NCI-H69 (cell line): ENCODE measurements around the gene DNASE2B.
A peak's percentile ranks its signal among the peaks of the same experiment; 100 is the strongest.

ENCODE experiments used
- DNase-seq: peaks from one replicate; lab custom pipeline; 2025; lab: John Stamatoyannopoulos, UW

The DNASE2B gene, protein sequence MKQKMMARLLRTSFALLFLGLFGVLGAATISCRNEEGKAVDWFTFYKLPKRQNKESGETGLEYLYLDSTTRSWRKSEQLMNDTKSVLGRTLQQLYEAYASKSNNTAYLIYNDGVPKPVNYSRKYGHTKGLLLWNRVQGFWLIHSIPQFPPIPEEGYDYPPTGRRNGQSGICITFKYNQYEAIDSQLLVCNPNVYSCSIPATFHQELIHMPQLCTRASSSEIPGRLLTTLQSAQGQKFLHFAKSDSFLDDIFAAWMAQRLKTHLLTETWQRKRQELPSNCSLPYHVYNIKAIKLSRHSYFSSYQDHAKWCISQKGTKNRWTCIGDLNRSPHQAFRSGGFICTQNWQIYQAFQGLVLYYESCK

DNA sequence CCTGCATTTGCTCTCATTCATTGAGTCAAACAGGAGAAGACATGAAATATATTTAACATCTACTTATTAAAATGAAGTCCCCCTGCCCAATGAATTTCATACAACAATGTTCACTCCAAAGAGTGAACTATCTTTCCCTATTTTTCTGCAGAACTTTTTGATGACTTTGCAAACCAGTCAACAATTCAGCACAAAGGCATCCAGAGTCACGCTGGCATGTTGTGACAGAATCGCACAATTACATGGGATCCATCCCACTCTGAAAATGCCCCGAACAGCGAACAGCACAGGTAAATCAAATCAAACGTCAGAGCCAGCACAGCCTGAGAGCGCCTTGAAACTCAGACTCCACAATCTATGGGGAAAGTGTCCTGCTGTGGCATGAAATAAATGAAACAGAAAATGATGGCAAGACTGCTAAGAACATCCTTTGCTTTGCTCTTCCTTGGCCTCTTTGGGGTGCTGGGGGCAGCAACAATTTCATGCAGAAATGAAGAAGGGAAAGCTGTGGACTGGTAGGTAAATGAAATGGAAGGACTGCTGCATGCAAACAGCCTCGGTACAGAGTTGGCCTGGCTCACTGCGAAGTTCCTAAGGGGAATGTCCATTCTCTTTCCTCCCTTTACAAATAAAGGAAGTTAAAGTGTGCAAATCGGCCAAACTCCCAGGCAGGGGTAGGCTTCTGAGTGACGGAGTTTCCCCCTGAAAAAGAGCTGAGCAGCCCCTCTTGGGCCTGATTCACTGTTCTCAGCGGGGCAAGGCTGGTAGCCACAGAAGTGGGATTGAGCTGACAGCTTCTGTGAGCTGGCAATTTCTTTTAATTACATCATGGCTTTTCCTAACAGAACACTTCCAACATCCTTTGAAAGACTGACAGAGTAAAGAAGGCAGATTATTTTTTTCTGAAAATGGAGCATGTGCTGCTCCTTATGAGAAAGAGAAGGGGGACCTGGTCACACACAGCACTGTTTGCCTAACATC, at the start of gene DNASE2B:
DNASE2B (plus strand) TSS at position 310 of the 981 bp plus-strand sequence; CDS start at position 391, 81 bp downstream.
- DNase-seq = no peak

DNA sequence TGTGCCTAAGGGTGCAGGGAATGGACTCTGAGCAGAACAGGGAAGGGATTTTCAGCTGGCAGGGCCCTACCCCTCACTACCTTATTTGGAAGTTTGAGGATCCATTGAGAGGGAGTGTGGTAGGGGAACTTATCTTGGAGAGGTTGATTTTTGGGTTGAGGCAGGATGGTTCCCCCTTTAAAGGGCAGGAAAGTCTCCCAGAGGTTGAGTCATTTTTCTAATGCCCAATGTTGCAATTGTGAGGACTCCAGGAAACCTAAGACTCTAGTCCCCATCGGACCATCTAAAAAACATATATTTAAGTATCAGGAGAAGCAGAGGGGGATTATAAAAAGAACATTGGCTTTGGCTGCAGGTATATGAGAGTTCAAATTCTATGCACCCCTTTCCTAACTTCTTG, 49.5 kb upstream of the DNASE2B start:
- DNase-seq = no peak

DNA sequence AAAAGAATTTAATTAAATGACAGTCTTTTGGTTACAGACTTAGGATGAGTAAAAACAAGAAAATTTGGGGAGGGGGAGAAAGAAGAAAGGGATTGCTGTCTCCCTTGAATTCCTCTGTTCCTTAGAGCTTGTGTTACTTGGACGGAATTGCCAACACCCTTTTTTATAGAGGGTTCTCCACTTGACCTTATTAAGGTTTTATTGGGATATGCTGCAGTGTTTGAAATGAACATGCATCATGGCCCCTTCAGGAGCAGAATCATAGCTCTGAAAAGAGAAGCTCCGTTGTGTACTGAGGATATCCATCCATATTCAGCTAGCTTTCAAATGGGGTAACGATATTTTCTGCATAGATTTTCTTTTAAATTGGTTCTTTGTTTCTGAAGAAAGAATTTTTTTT, 48.2 kb upstream of the DNASE2B start:
- no peak for DNase-seq

DNA sequence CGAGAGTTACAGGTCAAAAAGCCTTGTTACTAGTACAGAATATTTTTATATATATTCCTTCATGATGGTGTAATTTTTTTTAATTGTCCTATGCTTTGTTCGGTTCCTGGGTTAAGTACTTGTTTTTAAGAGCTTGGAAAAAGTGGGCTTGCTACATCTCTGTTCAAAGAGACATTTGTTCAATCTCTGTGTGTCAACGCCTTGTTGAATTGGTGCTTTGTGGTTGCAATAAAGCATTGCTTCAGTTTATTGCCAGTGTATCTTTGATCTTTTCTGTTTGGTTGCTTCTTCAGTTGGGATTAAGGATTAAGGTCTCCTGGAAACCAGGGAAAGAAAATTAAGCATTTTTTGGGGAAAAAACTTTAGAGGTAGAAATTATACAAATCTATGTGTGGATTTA, 47.7 kb upstream of the DNASE2B start:
- DNase-seq = no peak

DNA sequence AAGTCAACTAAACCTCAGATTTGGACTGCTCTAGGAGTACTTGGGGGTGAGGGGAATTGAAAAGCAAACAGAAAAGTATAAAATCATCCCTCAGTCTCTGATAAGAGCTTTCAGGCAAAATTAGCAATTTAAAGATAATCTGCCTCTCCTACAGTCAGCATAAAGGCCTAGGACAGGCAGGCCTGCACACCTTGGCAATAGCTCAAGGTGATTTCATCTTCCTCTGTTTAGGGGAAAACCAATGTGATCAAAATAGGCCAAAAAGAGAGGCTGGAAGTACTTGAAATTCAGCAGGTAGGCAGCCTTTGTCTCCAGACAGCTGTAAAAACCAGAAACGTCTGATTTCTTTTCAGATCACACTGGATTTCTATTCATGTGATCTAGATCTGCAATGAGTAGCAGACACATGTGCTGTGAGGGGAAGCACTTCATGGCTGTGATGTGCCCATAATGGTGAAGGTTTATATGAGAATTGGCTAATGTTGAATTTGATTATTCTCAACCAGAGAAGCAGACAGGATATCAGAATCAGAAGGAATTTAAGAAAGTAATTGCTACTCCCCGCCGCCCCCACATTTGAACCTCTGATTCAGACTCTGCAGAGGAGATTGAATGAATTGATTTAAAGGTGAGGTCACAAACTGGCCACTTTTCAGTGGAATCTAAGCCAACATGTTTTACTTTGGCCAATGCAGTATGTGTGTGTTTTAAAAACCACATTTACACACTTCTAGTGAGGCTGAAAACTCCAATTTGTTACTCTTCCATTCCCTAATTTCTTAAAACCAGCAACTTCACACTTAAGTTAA, 45.8 kb upstream of the DNASE2B start:
- no peak for DNase-seq

DNA sequence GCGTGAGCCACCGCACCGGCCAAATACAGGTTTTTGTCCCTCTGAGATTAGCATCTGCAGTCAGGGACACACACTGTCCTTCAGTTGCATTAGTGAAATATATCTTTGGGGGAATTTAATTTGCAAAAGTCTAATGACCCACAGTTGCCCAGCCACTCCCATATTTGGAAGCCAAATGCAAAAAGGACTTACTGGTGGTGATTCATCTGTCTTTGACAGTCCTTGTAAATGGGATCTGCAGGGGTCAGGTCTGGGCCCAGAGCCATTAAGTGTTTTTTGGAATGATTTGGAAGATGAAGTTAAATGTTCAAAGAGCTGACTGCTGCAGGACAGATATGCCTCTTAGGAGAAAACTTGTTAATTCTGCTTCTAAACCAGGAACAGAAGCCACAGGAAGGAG, 44.6 kb upstream of the DNASE2B start:
- peak; percentile 4 for DNase-seq

DNA sequence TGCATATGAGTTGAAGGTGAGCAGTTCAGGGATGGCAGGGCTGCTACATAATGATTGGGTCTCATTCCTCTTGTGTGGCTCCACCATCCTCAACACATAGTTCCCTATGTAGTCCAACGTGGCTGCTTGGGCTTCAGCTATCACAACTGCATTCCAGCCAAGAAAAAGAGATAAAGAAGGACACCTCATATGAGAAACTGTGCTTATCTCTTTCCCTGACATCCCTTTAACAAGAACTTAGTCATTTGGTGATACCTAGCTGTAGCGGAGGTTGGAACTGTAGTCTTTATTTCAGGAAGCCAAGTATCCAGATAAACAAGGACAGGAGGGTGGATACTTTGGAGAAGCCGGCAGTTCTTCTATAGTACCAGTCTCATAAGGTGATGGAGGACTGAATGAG, 42.7 kb upstream of the DNASE2B start:
- no peak for DNase-seq

DNA sequence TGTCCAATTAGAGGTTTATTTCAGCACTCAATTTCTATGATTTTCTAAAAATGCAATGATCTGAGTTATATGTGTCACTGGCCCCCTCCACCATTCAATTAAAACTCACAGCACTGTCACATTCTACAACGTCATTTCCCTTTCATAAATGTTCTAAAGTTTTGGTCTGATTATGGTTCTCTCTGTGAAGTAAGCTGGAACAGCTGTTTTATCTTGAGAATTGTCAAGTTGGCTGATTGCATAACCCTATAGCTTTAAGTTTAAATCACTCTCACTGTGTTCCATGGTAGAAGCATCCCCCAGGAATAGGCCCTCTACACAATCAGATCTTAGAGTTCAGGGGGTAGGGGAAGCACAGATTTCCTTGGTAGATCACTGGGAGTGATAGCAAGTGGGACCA, 41.4 kb upstream of the DNASE2B start:
- DNase-seq = no peak

DNA sequence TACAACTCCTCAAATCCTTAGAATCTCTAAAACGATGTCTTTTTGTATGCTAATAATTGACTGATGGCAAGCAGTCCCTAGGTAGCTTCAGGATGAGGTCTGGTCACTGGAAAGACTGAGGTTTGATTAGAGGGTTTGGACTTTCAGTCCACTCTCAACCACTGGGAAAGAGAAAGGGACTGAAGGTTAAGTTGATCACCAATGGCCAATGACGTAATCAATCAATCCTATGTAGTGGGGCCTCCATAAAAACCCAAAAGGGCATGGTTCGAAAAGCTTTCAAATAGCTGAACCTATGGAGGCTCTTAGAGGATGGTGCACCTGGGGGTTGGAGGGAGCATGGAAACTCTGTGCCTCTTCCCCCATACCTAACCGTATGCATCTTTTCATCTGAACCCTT, 39.6 kb upstream of the DNASE2B start:
- no peak for DNase-seq

DNA sequence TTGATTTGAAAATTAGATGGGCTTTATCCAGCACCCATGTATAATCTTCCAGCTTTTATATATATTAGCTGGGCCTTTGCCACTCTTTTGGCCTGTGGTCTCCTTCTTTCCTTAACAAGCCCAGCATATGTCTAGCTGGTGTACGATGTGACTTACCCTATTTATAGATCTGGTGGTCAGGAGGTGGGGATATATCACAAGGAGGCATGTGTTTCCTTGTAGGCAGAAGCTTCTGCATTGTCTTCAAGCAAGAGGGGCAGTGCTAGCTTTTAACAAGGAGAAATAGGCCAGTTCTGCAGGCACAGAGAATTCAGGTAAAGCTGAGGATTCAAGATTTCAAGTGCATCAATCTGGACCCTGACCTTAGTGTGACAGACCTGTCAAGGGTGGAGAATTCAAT, 38.0 kb upstream of the DNASE2B start:
- no peak for DNase-seq

DNA sequence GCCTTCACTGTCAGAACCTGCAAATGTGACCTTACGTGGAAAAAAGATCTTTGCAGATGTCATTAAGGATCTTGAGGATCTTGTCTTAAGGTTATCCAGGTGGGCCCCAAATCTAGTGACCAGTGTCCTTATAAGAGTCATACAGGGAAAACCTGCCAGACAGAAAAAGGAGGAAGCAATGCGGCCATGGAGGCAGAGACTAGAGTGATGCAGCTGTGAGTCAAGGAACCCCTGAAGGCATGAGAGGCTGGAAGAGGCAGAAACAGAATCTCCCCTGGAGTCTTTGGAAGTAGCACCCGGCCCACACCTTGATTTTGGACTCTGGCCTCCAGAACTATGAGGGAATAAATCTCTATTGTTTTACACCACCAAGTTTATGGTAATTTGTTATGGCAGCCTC, 36.5 kb upstream of the DNASE2B start:
- DNase-seq = no peak

DNA sequence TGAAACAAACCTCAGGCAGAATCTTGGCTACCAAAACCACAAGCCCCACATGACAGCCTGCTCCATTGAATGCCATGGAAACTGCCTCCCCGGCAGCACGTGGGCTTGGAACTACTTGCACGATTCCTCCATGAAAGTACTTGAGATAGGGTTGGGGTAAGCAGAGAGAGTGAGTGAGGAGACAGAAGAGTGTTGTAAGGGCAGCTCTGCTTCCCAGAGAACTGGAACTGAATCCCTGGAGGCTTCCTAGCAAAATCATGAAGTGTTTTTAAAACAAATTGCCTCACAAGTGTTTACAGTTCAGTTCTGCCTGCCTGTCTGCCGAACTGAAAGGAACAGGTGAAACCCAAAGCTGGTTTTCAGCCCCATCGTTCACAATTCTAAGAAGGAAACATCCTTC, 35.3 kb upstream of the DNASE2B start:
- no peak for DNase-seq

DNA sequence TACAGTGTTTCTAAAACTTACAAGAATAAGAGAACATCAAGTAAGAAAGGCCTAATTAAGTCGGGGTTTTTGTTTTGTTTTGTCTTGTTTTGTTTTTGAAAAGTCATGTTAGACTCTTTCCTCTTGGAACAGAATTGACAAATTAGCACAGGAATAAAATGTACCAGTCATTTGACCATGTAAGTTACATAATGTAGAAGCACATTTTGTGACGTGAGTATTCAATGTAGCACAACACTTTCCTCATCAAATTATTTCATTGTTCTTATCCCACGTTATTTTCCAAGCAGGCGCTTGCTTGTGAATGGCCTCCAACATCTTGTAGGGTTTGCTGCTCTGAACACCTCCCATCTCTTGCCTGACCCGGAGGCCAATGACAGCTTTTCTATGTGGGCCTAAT, 34.7 kb upstream of the DNASE2B start:
- no peak for DNase-seq

DNA sequence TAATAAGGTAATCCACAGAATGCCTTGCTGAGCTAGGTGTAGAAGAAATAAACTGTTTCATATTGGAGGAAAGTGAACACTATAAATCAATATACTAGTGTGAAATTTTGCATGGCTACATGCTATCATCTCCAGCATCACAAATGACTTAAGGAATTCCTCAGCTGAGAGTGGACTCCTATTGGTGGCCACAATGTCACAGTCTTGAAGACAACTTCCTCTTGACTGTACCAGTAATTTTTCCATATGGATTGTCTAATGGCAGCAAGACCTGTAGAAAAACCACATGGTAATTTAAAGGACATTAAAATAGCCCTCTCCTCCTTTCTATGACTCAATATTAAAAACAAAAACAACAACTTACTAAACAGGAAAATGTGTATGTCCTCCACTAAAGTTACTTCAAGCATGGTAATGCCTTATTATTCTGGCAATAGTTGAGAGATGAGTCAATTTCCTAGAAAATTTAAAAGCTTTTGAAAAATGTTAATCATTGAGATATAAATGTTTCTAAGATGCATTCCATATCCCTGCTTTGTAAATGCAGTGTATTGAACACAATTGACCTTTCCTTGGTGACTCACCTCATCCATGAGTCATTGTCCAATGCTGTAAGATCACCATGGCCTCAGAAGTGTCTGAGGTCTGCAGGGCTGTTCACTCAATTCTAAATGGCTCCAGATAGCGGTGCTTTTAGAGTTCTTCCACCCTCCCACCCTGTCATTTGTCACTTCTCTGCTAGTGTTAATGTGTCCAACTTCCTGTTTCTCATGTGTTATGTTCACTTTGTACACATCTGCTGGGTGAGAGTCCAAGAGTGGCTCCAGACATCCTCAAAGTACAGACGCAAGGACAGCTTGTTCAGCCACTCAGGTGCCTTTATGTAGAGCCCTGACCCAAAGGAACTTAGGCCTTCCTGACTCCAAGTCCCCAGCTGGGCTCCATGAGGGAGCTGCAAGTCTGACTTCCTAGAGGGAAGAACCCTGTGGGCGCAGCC, 32.8 kb upstream of the DNASE2B start:
- peak; percentile 2 for DNase-seq

DNA sequence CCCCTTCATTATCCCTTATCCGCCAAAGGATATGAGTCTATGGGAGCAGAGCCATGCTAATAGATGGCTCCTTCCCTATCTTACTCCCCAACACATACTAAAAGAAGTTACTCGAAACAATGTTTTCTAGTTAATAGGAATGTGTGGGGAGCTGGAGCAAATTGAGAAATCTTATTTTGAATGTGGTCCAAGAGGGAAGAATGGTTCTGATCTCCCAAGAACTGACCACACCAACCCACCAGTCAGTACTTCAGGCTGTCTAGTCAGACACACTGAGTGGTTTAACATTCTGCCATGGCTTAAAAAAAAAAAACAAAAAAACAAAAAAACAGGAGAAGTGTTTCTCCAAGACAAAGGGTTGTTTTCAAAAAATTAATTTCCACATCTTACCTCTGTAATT, 31.5 kb upstream of the DNASE2B start:
- no peak for DNase-seq

DNA sequence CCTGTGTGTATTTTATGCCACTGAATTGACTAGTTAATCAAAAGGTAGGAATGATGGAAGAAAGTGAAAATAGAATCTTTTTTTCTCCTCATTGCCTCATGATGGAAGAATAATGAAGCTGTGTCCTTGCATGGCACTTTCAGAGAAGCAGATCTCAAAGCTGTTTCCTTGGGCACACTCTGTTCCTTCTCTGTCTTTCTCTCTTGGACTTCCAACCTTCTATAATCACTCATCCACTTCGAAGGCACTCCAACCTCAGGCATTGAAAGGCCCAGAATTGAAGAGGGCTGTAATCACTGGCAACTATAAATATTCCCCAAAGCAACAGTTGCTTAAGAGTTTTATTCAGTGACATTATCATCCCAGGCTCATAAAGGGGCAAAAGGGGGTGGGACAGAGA, 31.1 kb upstream of the DNASE2B start:
- no peak for DNase-seq

DNA sequence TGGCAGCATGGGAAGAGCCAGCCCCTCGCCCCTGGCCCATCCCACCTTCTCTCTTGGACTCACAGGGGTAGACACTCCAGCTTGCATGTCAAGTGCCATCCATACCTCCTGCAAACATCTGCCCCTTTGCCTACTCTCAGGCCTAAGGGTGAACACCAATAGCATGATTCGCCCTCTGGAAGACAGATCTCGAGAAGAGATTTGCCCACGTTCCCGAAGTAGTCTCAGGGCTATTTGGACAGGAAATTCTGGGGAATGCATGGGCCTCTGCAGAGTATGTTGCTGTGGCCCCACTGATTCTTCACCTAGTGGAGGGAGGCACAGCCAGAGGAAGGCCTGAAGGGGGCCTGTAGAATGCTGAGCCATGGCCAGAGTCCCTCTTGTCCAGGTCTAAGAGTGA, 29.8 kb upstream of the DNASE2B start:
- no peak for DNase-seq

DNA sequence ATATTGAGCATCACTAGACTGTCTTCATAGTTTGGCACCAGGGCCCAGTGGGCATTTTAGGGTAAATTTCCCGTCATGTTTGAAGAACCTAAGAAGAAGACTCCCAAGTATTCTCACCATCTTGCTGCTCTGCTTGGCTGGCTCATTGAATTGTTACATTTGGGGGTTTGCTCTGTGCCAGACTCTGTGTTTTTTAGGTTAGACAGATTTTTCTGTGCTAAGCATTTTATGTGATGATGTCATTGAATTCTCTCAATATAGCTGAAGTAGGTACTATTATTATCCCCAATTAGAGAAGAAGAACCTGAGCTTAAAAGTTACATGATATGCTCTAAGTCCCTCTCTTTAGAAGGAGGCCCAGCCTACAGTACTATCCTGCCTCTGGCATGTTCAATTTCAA, 28.0 kb upstream of the DNASE2B start:
- no peak for DNase-seq

DNA sequence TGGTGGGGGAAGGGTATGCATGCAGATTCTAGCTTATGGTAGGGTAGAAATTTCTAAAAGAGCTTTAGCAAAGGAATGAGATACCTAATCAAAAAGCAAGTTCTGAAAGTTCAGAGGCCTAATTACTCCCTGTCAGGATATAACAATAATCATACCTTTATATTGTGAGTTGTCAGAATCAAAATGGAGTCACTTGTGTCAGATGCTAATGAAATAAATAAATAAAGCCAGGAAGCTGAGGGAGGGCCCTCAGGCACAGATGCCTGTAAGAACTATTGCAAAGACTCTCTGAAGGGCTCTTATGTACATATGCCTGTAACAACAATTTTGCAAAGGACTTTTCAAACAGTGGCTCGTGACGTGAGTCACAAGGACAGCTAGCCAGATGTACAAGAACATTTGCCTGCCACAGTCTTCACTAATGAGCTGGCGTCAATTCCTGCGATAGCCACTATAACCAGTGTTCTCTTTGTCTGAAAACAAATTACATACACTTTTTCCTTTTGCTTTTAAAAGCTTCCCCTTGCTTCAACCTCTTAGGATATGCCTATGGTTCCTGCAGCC, 27.4 kb upstream of the DNASE2B start:
- peak; percentile 3 for DNase-seq

DNA sequence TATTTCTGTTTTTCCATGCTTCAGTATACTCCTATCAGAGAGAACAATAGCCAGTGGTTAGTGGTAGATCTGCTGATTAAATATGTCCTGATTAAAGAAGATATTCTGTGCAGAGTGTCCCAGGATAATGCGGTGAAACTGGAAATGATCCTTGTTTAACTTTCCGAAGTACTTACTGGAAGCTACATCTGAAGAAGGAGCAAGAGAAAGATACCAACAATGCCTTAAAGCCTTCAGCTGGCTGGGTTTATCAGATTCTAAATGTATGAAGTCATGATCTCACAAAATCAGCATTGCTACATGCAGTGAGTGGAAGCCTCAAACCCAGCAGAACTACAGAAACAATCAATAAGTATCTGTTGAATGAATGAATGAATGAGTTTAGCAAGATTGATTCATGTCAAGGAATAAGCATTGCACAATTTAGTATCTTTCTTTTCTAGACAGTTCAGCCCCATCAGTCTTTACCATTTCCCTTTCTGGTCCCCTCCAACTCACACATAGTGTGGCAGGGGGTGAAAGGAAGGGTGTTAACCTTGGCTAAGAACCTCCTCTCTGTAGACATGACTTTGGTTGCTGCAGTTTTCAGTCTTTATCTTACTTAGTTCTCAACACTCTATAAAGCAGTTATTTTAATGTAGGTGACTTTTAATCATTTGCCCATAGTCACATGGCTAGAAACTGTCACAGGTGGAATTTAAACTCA, 24.7 kb upstream of the DNASE2B start:
- no peak for DNase-seq
